ENCODE data around the gene GLRX5. TPM values are rescaled to one million over a fixed set of nuclear protein-coding genes. Genes with fewer than 3 reads are reported as not detected.

The GLRX5 gene
- total RNA-seq, 1 donor from 2014 or later: 99.9 TPM

- Histone ChIP-seq H4K20me1 (ENCODE audit: low read depth) (peaks cover 90% of the 10 kb centered on the region), H3K4me3 (peak overlapping the region; percentile 95), H3K9me3 (ENCODE audit: low read depth) (no peaks in the 10 kb centered on the region), H3K36me3 (peaks cover 4% of the 10 kb centered on the region), H2AFZ (replicated peaks) (no peak overlapping the region), H3K9ac (no peak overlapping the region), H3F3A (ENCODE audit: low read depth) (peaks cover 3% of the 10 kb centered on the region), H3K27me3 (no peaks in the 10 kb centered on the region), H3K4me1 (peaks cover 43% of the 10 kb centered on the region), H3K79me2 (ENCODE audit: low read depth) (peaks cover 92% of the 10 kb centered on the region), H3K27ac (no peak overlapping the region), H3K4me2 (peak overlapping the region; percentile 94)
- peak overlapping the region; percentile 94 for H3K4me3 Mint-ChIP-seq
- no peaks in the 10 kb centered on the region for H3K9me3 Mint-ChIP-seq
- H3K36me3 Mint-ChIP-seq: peaks cover 4% of the 10 kb centered on the region
- H3K27ac Mint-ChIP-seq: no peak overlapping the region
- DNase-seq (ENCODE audit: low spot score): no peak
- TF ChIP-seq EZH2phosphoT487 (IDR thresholded peaks at IDR 0.05): no peak
- TF ChIP-seq EZH2 (IDR thresholded peaks at IDR 0.05): no peak
- no peak for TF ChIP-seq CTCF (IDR thresholded peaks at IDR 0.05)
- H3K27me3 Mint-ChIP-seq (ENCODE audit: insufficient read depth, low read depth): no peaks in the 10 kb centered on the region
- H3K4me1 Mint-ChIP-seq: peaks cover 48% of the 10 kb centered on the region
Measured at GRCh38 chr14:95536671-95537070, 1.8 kb downstream of the GLRX5 start.

GRCh38 chr14:95537298-95538089, 2.6 kb downstream of the GLRX5 start:
- Histone ChIP-seq H3K4me3 (no peak overlapping the region), H3K4me2 (peak overlapping the region; percentile 94), H4K20me1 (ENCODE audit: low read depth) (peaks cover 89% of the 10 kb centered on the region)

GRCh38 chr14:95538801-95539509, 4.1 kb downstream of the GLRX5 start:
- peaks cover 81% of the 10 kb centered on the region for H4K20me1 ChIP-seq (ENCODE audit: low read depth)
- no peak overlapping the region for H3K9ac ChIP-seq
- no peak overlapping the region for H3K4me3 Mint-ChIP-seq
- H3K79me2 ChIP-seq (ENCODE audit: low read depth): peaks cover 83% of the 10 kb centered on the region
- peaks cover 2% of the 10 kb centered on the region for H3K36me3 Mint-ChIP-seq
- no peak overlapping the region for H3K4me3 ChIP-seq
- H3K27me3 Mint-ChIP-seq (ENCODE audit: insufficient read depth, low read depth): no peaks in the 10 kb centered on the region
- H3K4me1 ChIP-seq: peaks cover 23% of the 10 kb centered on the region
- no peaks in the 10 kb centered on the region for H3K9me3 ChIP-seq (ENCODE audit: low read depth)
- no peaks in the 10 kb centered on the region for H3K27me3 ChIP-seq
- TF ChIP-seq EZH2phosphoT487 (IDR thresholded peaks at IDR 0.05) (no peak), CTCF (IDR thresholded peaks at IDR 0.05) (no peak), EZH2 (IDR thresholded peaks at IDR 0.05) (no peak)
- no peak overlapping the region for H3K4me2 ChIP-seq
- no peaks in the 10 kb centered on the region for H3K9me3 Mint-ChIP-seq
- no peaks in the 10 kb centered on the region for H3K36me3 ChIP-seq
- no peak overlapping the region for H3K27ac Mint-ChIP-seq
- H3K4me1 Mint-ChIP-seq: peaks cover 31% of the 10 kb centered on the region
- H3K27ac ChIP-seq: no peak overlapping the region
- H3F3A ChIP-seq (ENCODE audit: low read depth): peaks cover 3% of the 10 kb centered on the region
- DNase-seq (ENCODE audit: low spot score): no peak
- no peak overlapping the region for H2AFZ ChIP-seq (replicated peaks)

More at GRCh38 chr14:95537298-95538089, 2.6 kb downstream of the GLRX5 start:
- Histone ChIP-seq H3K9ac (no peak overlapping the region), H2AFZ (replicated peaks) (no peak overlapping the region), H3K27me3 (no peaks in the 10 kb centered on the region), H3K36me3 (peaks cover 3% of the 10 kb centered on the region), H3K27ac (no peak overlapping the region), H3F3A (ENCODE audit: low read depth) (peaks cover 3% of the 10 kb centered on the region), H3K79me2 (ENCODE audit: low read depth) (peaks cover 92% of the 10 kb centered on the region), H3K4me1 (peaks cover 35% of the 10 kb centered on the region), H3K9me3 (ENCODE audit: low read depth) (no peaks in the 10 kb centered on the region)
- no peaks in the 10 kb centered on the region for H3K27me3 Mint-ChIP-seq (ENCODE audit: insufficient read depth, low read depth)
- H3K4me3 Mint-ChIP-seq: peak overlapping the region; percentile 94
- no peak for TF ChIP-seq EZH2 (IDR thresholded peaks at IDR 0.05)
- no peak for TF ChIP-seq EZH2phosphoT487 (IDR thresholded peaks at IDR 0.05)
- no peak for TF ChIP-seq CTCF (IDR thresholded peaks at IDR 0.05)
- peaks cover 2% of the 10 kb centered on the region for H3K36me3 Mint-ChIP-seq
- no peak for DNase-seq (ENCODE audit: low spot score)
- H3K9me3 Mint-ChIP-seq: no peaks in the 10 kb centered on the region
- peak overlapping the region; percentile 20 for H3K27ac Mint-ChIP-seq
- peaks cover 41% of the 10 kb centered on the region for H3K4me1 Mint-ChIP-seq

Measured in neural progenitor cell (in vitro differentiated cells).